AG09309 (cell line): Measurements from ENCODE around the gene LRRC30.
"Not testable (repeated sequence)": the region's sequence is repeated elsewhere in the genome, so short reads cannot be mapped to it uniquely, and the experiment has no call there.

Experiments
- DNase-seq: peaks from one replicate; pipeline ENCODE4 v3.0.0-alpha.2; 2010; ENCODE audit warnings: low read depth
- H3K4me3 ChIP-seq: 2 replicates; pipeline ENCODE4 v1.5.1; 2011; ENCODE audit warnings: mild to moderate bottlenecking, low read depth, low read length, moderate library complexity; ENCODE audit not compliant: control insufficient read depth
- TF ChIP-seq, protein P1 (sequence below): IDR thresholded peaks from 2 replicates; pipeline ENCODE4 v1.5.1; 2011; ENCODE audit warnings: mild to moderate bottlenecking, low read depth, low read length, inconsistent platforms; ENCODE audit not compliant: insufficient read depth, control insufficient read depth; ENCODE audit errors: missing control alignments

Gene LRRC30

DNA sequence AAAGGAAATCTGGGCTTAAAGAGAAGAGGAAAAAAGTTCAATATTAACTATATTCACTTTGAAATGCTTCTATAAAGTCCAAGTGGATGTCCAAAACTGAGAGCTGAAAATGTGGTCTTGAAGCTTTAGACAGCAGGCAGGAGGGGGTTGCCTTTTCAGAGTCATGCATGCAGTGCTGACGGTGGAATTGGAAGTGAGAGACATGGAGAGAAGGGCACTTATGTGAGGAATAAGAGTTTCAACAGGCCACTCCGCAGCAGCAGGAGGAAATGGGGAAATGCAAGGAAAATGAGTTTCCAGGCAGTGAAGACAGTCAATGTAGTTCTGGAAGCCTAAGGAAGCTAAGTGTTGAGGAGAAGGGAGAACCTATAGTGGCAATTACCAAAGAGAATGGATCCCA is 33.0 kb upstream of the LRRC30 start:
- no peak overlapping the region for H3K4me3 ChIP-seq
- DNase-seq, result no peak
- TF ChIP-seq, protein P1, sequence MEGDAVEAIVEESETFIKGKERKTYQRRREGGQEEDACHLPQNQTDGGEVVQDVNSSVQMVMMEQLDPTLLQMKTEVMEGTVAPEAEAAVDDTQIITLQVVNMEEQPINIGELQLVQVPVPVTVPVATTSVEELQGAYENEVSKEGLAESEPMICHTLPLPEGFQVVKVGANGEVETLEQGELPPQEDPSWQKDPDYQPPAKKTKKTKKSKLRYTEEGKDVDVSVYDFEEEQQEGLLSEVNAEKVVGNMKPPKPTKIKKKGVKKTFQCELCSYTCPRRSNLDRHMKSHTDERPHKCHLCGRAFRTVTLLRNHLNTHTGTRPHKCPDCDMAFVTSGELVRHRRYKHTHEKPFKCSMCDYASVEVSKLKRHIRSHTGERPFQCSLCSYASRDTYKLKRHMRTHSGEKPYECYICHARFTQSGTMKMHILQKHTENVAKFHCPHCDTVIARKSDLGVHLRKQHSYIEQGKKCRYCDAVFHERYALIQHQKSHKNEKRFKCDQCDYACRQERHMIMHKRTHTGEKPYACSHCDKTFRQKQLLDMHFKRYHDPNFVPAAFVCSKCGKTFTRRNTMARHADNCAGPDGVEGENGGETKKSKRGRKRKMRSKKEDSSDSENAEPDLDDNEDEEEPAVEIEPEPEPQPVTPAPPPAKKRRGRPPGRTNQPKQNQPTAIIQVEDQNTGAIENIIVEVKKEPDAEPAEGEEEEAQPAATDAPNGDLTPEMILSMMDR, result no peak

DNA sequence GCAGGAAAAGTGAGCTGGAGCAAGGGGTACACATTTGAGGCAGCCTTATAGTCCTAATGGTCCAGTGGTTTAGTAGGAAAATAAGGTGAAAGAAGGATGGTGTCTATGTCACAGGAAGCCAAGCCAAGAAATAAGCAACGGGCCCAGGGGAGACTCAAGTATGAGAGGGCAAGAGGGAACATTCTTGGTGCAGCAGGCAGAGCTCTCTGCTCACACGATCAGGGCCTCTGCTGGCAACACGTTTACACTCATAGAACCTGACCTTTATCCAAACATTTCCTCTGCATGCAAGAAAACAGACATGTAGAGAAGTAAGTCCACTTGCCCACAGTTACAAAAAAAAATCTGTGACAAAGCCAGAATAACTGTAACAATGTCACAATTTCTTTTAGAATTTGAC is 32.6 kb upstream of the LRRC30 start:
- TF ChIP-seq, protein P1, result no peak
- no peak for DNase-seq
- H3K4me3 ChIP-seq, result no peak overlapping the region

DNA sequence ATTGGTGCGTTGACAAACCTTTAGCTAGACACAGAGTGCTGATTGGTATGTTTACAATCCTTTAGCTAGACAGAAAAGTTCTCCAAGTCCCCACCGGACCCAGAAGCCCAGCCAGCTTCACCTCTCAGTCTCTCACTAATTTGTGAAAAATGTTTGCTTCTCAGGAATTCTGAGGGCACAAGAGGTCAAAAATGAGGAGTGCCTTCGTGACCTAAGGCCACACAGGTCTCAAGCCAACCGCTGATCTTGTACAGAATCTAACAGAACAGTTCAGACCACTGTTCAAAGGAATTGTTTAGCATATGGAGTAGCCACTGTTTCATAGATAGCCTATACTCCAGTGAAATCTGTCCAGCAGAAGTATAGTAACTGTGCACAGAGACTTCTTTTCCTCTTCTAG is 29.8 kb upstream of the LRRC30 start:
- TF ChIP-seq, protein P1, result no peak
- no peak for DNase-seq
- no peak overlapping the region for H3K4me3 ChIP-seq

DNA sequence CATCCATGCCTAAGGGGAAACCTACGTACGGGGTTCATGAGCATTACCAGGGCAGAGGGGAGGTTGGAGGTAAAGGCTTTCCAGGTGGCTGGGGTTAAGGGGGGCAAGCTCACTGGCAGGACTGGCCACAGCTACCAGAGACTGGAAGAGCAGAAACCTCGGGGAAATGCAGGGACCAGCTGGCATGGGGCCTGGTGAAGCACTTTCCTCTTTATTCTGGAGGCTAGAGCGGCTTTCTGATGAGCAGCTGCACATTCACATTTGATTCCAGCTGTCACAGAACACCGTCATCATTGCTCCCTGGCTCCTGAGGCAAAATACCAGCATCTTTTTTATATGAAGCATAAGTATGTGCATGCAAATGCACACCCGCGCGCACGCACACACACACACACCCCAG is 28.7 kb upstream of the LRRC30 start:
- TF ChIP-seq, protein P1, result no peak
- DNase-seq, result no peak

DNA sequence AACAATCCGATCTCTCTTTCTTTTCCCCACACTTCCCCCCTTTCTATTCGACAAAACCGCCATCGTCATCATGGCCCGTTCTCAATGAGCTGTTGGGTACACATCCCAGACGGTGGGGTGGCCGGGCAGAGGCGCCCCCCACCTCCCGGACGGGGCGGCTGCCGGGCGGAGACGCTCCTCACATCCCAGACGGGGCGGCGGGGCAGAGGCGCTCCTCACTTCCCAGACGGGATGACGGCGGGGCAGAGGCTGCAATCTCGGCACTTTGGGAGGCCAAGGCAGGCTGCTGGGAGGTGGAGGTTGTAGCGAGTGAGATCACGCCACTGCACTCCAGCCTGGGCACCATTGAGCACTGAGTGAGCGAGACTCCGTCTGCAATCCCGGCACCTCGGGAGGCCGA is 27.3 kb upstream of the LRRC30 start:
- not testable (repeated sequence) for H3K4me3 ChIP-seq, DNase-seq

More for the DNA sequence above, 28.7 kb upstream of the LRRC30 start:
- H3K4me3 ChIP-seq, result no peak overlapping the region

DNA sequence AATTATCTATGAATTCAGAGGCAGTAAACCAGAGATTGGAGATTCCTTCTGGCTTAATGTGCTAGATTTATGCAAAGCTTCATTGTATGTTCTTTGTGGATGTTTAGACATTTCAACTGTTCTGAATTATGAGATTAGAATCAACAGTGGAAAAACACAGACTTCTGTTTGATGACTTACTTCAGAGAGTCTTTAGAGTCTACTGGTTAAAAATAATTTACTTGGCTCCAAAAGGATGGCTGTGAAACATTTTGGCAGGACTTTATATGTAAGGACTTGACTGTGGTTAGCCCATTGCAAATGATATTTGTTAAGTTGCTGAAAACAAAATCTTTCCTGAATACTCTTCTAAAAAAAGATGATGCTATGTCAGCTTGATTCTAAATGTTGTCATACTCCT is 25.5 kb upstream of the LRRC30 start:
- peak; percentile 37 for DNase-seq
- TF ChIP-seq, protein P1, result no peak
- H3K4me3 ChIP-seq, result no peak overlapping the region

DNA sequence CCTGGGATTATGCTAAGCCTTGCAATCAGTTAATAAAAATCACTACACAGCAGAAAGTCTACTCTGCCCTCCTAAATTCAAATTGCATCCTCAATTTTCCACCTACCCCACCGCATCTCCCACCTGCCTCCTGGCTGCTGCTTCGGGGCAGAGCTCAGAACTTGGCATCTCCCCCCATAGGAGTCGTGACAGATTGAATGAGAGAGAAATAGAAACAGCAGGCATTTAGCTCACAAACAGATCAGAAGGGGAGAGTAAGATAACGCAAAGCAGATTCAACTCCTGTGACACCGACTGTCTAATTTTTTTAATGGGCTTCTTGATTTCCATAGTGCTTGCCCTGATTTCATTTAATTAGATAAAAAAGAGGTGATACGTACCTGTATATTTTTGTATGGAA is 24.7 kb upstream of the LRRC30 start:
- H3K4me3 ChIP-seq, result no peak overlapping the region
- no peak for DNase-seq
- TF ChIP-seq, protein P1, result no peak
